RPMI7951 (cell line): ENCODE data around the gene TMEM95. TPM values are rescaled to one million over a fixed set of nuclear protein-coding genes. Genes with fewer than 3 reads are reported as not detected.
"Not testable (repeated sequence)": the region's sequence is repeated elsewhere in the genome, so short reads cannot be mapped to it uniquely, and the experiment has no call there.

Experiments used
- DNase-seq: peaks from one replicate; pipeline ENCODE4 v3.0.0-alpha.2; 2012; ENCODE audit warnings: low read depth
- total RNA-seq: library from RNA; depleted of rRNA; stranded (reverse); fragments of >200 nt; shearing (Covaris generic); gene quantifications from 2 replicates; pipeline ENCODE4 v1.2.3, GENCODE V29; 2014

TMEM95 gene
- total RNA-seq, 1 experiment from 2014 or later = not detected

DNA sequence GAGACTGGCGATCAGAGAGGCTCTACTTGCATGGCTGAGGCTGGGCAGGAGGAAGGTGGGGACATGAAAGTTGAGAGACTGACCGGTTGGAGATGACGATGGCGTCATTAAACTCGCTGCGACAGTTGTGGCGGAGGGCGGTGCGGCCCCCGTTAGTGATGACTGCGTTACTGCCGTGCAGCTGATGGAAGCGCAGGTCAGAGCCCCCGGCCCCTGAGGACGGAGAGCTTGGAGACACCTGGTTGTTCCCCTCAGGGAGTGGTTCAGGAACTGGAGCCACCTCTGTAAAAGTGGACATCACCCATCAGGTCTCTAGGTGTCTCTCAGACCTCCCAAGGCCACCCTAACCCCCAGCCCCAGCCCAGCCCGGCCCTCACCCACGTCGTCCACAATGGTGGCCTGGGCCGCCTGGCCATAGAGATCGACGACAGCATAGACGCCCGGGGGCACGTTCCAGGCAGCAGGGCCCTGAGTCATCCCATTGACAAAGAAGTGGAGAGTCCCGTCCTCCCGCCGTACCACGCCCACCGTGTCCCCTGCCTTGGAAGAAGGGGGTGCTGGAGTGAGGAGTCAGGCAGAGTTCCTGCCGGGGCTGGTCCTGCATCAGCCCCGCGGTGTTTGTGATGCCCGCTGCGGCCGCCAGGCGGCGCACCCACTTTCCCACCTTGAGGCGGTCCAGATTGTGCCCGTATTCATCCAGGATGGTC lies 31.1 kb upstream of the TMEM95 start:
- no peak for DNase-seq

- no peak for DNase-seq
These were observed 30.5 kb upstream of the TMEM95 start for GRCh38 chr17:7324438-7324779.

DNA sequence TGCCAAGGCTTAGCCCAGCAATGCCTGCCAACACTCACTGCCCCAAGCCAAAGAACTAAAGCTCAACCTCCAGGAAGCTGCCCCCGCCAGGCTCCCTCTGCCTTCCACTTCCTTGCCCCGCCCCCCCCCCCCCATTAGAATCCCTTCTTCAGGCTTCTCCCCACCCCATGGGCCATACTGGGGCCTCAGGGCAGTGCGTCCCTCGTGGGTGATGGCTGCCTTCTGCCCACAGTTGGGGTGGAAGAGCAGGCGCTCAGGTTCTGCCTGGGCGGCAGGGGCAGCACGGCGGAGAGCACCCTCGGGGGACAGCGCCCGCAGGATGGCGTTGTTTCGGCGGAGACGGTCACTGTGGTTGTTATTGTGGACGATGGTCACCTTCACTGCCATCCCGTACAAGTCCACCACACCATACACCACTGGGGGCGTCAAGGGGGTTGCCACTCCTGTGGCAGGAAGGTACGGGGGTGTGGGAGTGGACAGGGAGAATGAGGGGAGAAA lies 29.9 kb upstream of the TMEM95 start:
- DNase-seq = no peak

- no peak for DNase-seq
These were observed 28.8 kb upstream of the TMEM95 start for GRCh38 chr17:7326186-7326585.

GRCh38 chr17:7327056-7327455 lies 27.9 kb upstream of the TMEM95 start:
- no peak for DNase-seq

DNA sequence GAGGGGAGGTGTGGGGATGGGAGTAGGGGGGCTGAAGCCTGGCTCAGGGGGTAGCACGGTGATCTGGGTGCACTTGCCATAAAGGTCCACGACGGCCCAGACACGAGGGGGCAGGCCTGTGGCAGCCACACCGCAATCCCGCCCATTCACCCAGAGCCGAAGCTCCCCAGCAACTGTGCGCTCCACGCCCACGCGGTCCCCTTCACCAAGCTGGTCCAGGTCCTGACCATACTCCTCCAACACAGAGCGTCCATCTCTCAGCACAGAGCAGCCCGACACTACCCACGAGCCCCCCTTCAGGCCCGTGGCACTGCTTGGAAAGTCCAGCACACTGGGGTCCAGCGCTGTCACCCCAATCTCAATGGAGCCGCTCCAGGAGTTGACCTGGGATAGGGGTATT lies 27.5 kb upstream of the TMEM95 start:
- no peak for DNase-seq

DNA sequence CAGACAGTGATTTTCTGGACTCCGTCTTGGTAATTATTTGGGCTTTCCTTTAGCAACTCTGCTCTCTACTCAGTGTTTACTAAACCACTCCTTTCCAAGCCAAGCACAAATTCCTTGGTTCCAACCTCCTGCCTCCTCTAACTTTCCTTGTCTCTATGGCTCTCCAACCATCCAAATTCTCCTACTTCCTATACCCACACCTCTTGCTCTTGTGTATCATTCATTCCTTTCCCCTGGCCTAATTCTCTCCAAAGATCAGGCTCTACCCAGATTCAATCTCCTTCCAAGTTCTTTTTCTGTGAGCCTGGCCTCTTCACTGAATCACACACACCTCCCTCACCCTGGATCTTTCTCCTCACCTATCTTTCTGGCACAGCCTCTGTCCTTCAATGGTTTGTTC lies 26.9 kb upstream of the TMEM95 start:
- no peak for DNase-seq

GRCh38 chr17:7328840-7329373 lies 26.0 kb upstream of the TMEM95 start, which contains the start of gene NEURL4:
TSS of gene NEURL4 (minus strand) at chr17:7329335. CDS start at chr17:7329312, 23 bp downstream.
- DNase-seq = peak; percentile 32

DNA sequence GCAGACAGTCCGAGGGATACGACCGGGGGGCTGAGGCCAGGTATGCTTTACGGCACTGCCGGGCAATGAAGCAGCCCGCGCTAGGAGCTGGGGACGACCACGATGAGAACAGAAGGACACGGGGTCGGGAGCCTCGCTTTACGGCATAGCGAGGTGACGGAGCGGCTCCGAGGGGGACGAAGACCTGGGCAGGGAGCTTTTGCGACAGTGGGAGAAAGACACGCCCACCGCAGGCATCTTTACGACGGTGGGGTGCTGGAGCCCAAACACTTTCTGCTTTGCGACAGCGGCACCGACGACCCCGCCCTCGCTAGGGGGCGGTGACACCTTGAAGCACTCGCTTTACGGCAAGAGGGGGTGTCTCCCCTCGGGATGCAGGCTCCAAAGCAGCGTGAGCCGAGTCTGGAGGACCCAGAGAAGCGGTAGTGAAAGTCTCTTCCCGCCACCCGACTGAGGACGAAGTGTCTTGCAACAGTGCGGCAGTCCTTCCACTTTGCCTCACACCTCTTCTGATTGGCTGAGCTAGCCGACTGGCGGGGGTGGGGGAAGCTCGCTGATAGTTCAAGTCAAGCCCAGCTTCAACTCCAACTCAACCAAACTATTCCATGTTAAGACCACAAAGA lies 25.5 kb upstream of the TMEM95 start:
- peak; percentile 97 for DNase-seq

DNA sequence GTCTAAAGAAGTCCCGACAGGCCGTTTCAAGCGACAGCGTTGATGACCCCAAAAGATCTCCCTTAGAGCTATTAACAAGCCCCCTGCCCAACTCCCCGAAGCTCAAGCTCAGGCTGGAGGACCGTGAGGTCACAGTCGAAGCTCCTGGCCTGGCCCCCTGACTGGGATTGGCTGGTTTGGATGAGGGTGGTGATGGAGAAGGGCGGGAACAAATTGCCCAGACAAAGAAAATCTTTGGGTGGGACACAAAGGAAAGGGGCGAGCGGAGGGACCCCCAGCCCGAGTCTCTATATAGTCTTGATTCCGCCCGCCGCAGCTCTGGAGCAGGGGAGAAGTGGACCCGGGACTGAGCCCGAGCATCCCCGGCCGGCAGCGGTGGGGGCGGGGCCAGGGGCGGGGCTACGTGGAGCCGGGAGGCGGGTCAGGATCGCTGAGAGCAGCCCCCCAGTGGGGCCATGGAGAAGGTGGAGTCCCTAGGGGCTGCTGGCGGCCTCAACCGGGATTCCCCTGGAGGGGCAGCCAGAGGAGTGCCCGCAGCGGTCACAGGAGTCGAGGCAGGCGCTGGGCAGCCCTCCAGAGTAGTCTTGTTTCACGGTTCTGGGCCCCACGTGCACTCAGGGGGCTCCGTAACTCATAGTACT lies 24.8 kb upstream of the TMEM95 start:
- peak; percentile 77 for DNase-seq

DNA sequence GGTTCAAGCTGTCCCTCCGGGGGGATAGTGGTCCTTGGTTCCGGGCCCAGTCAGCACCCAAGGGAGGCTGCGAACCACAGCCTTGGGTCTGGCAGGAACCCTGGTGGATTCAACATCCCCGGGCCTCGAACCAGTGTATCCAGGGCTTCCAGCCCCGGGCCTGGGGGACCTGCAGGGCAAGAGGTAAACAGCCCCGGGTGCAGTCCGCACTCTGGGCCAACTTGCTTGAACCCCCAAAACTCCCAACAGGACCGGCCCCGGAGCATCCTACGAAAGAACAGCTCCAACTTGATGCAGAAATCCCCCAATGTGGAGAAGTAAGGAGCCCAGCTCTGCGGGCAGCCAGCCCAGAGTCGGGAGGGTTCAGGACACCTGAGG lies 24.3 kb upstream of the TMEM95 start:
- DNase-seq = no peak

GRCh38 chr17:7332111-7332510 lies 22.8 kb upstream of the TMEM95 start:
- no peak for DNase-seq

GRCh38 chr17:7332600-7333069 lies 22.3 kb upstream of the TMEM95 start:
- DNase-seq = not testable (repeated sequence)

GRCh38 chr17:7334938-7335538 lies 19.9 kb upstream of the TMEM95 start:
- no peak for DNase-seq

DNA sequence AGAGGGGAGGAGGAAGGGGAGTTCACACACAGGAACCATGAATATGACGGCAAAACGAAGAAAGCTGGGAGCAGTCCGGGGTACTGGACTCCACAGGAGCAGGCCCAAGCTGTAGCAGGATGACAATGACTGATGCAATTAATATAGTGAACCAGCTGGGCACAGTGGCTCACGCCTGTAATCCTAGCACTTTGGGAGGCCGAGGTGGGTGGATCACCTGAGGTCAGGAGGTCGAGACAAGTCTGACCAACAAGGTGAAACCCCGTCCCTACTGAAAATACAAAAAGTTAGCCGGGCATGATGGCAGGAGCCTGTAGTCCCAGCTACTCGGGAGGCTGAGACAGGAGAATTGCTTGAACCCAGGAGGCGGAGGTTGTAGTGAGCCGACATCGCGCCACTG lies 19.2 kb upstream of the TMEM95 start:
- not testable (repeated sequence) for DNase-seq

GRCh38 chr17:7336240-7337175 lies 18.4 kb upstream of the TMEM95 start, which contains the start of gene ACAP1:
TSS of gene ACAP1 (plus strand) at chr17:7336529. CDS start at chr17:7336735, 206 bp downstream.
- no peak for DNase-seq

DNA sequence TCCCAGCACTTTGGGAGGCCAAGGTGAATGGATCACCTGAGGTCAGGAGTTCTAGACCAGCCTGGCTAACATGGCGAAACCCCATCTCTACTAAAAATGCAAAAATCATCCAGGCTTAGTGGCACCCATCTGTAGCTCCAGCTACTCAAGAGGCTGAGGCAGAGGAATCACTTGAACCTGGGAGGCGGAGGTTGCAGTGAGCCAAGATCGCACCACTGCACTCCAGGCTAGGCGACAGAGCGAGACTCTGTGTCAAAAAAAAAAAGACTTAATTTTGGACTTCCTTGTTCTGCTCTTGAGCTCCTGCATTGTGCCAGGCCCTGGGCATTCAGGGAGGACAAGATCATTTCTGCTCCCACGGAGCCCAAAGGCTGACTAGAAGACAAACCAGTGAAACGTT lies 17.4 kb upstream of the TMEM95 start:
- not testable (repeated sequence) for DNase-seq

- DNase-seq = peak; percentile 17
These were observed 14.8 kb upstream of the TMEM95 start for GRCh38 chr17:7340179-7340578.

DNA sequence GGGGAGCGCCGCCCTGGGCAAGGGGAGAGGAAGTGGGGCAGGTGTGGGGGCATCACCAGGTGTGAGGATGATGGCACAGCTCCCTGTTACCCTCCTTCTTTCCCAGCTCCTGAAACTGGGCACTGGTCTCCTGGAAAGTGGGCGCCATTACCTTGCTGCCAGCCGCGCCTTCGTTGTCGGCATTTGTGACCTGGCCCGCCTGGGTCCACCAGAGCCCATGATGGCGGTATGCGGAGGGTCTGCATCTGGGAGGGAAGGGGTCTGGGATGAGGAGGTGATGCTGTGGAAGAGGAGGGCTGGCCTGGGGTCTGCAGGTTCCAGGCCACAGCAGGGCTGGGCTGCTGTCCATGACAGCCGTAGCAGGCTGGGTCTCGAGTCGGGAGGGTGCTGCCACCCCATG lies 13.1 kb upstream of the TMEM95 start:
- DNase-seq = no peak

- no peak for DNase-seq
These were observed 11.7 kb upstream of the TMEM95 start for GRCh38 chr17:7343250-7343649.
